K562 (cell line): ENCODE data around the gene DGCR8. TPM values are rescaled to one million over a fixed set of nuclear protein-coding genes. Genes with fewer than 3 reads are reported as not detected.

Experiments used
- CTCFL ChIP-seq: IDR thresholded peaks from 2 replicates; pipeline ENCODE4 v1.6.1; 2011; ENCODE audit warnings: borderline replicate concordance, low read depth, mild to moderate bottlenecking, moderate library complexity, low read length; ENCODE audit not compliant: insufficient read depth, poor library complexity, severe bottlenecking
- EHMT2 ChIP-seq: fragments of 450-650 bp; IDR thresholded peaks from 2 replicates; pipeline ENCODE4 v1.6.1; 2018; ENCODE audit warnings: antibody characterized with exemption
- FOXA1 ChIP-seq: fragments of 450-650 bp; IDR thresholded peaks from 2 replicates; pipeline ENCODE4 v1.6.1; 2016; ENCODE audit warnings: mild to moderate bottlenecking, borderline replicate concordance
- FOXJ2 ChIP-seq: fragments of 200-800 bp; sonication (Bioruptor generic); IDR thresholded peaks from 2 replicates; pipeline ENCODE4 v1.6.1; 2016; ENCODE audit warnings: missing genetic modification characterization, missing compliant biosample characterization
- MAX ChIP-seq: sonication (generic); formaldehyde crosslinking; IDR thresholded peaks from 2 replicates; pipeline ENCODE4 v1.9.0; 2022; ENCODE audit warnings: mild to moderate bottlenecking, missing genetic modification reagents
- MCM3 ChIP-seq: fragments of 450-650 bp; IDR thresholded peaks from 2 replicates; pipeline ENCODE4 v1.6.1; 2016
- MECOM ChIP-seq: fragments of 250-450 bp; sonication (Bioruptor Pico); IDR thresholded peaks from 2 replicates; pipeline ENCODE4 v1.8.0; 2022; ENCODE audit warnings: inconsistent platforms
- NFIX ChIP-seq: fragments of 250-450 bp; sonication (Bioruptor Pico); IDR thresholded peaks from 2 replicates; pipeline ENCODE4 v1.4.0; 2020; ENCODE audit warnings: low read depth, mild to moderate bottlenecking, moderate library complexity
- RB1 ChIP-seq: fragments of 450-650 bp; IDR thresholded peaks from 2 replicates; pipeline ENCODE4 v1.6.1; 2017; ENCODE audit warnings: low read depth, mild to moderate bottlenecking
- RUNX1 ChIP-seq: sonication (generic); IDR thresholded peaks from 2 replicates; pipeline ENCODE4 v1.6.1; 2016; ENCODE audit warnings: antibody characterized with exemption, low read depth
- SMAD1 ChIP-seq: fragments of 150-350 bp; IDR thresholded peaks from 2 replicates; pipeline ENCODE4 v1.6.1; 2014; ENCODE audit warnings: low read length, low read depth; ENCODE audit not compliant: partially characterized antibody
- SNRNP70 ChIP-seq: fragments of 200-400 bp; formaldehyde crosslinking; optimal IDR thresholded peaks from 2 replicates; pipeline ENCODE3; 2017; ENCODE audit warnings: low read depth, low read length
- ZNF239 ChIP-seq: fragments of 250-450 bp; sonication (Bioruptor Pico); IDR thresholded peaks from 2 replicates; pipeline ENCODE4 v1.4.0; 2020; ENCODE audit warnings: mild to moderate bottlenecking
- ZNF431 ChIP-seq: sonication (generic); formaldehyde crosslinking; IDR thresholded peaks from 2 replicates; pipeline ENCODE4 v1.8.0; 2022; ENCODE audit warnings: mild to moderate bottlenecking, missing genetic modification reagents
- polyA plus RNA-seq, 8 experiments: library from polyadenylated mRNA; depleted of rRNA in 4 of 8; stranded (reverse) in 5 of 8; unstranded in 3 of 8; fragments of >200 nt; fragmentation: Nextera tagmentation in 2 of 8; fragmentation: Illumina TruSeq in 1 of 8; extraction: Ambion mirVana in 2 of 8; extraction: Trizol in 1 of 8; gene quantifications; 2 replicates each; pipeline versions ENCODE4 v1.2.1 to v1.2.3, GENCODE V29; 2011 to 2014; ENCODE audit warnings: inconsistent platforms in 1 of 8, missing spikeins in 1 of 8
- total RNA-seq, 7 experiments: library from RNA; depleted of rRNA in 6 of 7; stranded (reverse); fragments of >200 nt in 6 of 7; fragmentation: Illumina TruSeq in 2 of 7; extraction: Trizol in 2 of 7; gene quantifications; 2 replicates each; pipeline versions ENCODE4 v1.2.1 to v1.2.3, GENCODE V29; 2011 to 2021; ENCODE audit warnings: low replicate concordance in 1 of 7
- TF ChIP-seq, protein P1 (sequence below): sonication (generic); formaldehyde crosslinking; IDR thresholded peaks from 2 replicates; pipeline ENCODE4 v1.8.0; 2022; ENCODE audit warnings: mild to moderate bottlenecking, missing genetic modification reagents
- TF ChIP-seq, protein P2 (sequence below), 2 experiments: fragments of 450-650 bp; IDR thresholded peaks; 2 replicates each; pipeline ENCODE4 v1.6.1; 2016; ENCODE audit warnings: mild to moderate bottlenecking in 2 of 2, borderline replicate concordance in 1 of 2, low read depth in 1 of 2, moderate library complexity in 1 of 2

DGCR8 gene
- total and polyA plus RNA-seq, 9 of the 15 experiments (the other 6 are each of a cell fraction or from before 2014, with no cell fraction given), result 5.9 to 144 (median 80.1) TPM

DNA sequence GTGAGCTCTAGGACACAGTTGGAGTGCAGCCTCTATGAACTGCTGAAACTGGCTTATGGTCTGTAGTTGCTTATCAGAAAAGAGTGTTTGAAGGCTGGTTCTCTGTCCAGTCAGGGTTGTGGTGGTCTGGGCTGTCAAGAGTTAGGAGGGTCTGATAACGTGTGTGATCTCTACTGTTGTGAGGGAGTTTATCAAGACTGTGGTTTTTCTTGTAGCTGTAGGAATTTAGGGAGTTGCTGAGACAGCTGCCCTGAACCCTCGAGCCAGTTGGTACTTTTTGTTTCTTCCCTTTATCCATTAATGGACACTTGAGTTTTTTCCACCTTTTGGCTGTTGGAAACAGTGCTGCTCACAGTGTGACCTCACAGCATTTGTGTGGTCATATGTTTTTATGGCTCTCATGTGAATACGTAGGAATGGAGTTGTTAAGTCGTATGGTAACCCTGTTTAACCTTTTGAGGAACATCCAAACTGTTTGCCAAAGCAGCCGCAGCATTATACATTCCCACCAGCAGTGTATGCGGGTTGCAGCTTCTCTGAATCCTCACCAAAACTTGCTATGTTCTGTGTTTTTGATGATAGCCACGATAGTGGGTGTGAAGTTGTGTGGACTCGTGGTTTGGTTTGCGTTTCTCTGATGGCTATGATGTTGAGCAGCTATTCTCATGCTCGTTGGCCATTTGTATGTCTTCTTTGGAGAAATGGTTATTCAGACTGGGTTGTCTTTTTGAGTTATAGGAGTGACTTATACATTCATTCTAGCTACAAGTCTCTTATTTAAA, 20.9 kb upstream of the DGCR8 start (continued):
- TF ChIP-seq MAX (CRISPR knock-in tag), result no peak
- no peak for TF ChIP-seq SMAD1
- TF ChIP-seq ZNF239 (CRISPR knock-in tag), result peak; percentile 70
- TF ChIP-seq, protein P1, sequence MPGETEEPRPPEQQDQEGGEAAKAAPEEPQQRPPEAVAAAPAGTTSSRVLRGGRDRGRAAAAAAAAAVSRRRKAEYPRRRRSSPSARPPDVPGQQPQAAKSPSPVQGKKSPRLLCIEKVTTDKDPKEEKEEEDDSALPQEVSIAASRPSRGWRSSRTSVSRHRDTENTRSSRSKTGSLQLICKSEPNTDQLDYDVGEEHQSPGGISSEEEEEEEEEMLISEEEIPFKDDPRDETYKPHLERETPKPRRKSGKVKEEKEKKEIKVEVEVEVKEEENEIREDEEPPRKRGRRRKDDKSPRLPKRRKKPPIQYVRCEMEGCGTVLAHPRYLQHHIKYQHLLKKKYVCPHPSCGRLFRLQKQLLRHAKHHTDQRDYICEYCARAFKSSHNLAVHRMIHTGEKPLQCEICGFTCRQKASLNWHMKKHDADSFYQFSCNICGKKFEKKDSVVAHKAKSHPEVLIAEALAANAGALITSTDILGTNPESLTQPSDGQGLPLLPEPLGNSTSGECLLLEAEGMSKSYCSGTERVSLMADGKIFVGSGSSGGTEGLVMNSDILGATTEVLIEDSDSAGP (CRISPR knock-in tag), result no peak
- TF ChIP-seq, protein P2, sequence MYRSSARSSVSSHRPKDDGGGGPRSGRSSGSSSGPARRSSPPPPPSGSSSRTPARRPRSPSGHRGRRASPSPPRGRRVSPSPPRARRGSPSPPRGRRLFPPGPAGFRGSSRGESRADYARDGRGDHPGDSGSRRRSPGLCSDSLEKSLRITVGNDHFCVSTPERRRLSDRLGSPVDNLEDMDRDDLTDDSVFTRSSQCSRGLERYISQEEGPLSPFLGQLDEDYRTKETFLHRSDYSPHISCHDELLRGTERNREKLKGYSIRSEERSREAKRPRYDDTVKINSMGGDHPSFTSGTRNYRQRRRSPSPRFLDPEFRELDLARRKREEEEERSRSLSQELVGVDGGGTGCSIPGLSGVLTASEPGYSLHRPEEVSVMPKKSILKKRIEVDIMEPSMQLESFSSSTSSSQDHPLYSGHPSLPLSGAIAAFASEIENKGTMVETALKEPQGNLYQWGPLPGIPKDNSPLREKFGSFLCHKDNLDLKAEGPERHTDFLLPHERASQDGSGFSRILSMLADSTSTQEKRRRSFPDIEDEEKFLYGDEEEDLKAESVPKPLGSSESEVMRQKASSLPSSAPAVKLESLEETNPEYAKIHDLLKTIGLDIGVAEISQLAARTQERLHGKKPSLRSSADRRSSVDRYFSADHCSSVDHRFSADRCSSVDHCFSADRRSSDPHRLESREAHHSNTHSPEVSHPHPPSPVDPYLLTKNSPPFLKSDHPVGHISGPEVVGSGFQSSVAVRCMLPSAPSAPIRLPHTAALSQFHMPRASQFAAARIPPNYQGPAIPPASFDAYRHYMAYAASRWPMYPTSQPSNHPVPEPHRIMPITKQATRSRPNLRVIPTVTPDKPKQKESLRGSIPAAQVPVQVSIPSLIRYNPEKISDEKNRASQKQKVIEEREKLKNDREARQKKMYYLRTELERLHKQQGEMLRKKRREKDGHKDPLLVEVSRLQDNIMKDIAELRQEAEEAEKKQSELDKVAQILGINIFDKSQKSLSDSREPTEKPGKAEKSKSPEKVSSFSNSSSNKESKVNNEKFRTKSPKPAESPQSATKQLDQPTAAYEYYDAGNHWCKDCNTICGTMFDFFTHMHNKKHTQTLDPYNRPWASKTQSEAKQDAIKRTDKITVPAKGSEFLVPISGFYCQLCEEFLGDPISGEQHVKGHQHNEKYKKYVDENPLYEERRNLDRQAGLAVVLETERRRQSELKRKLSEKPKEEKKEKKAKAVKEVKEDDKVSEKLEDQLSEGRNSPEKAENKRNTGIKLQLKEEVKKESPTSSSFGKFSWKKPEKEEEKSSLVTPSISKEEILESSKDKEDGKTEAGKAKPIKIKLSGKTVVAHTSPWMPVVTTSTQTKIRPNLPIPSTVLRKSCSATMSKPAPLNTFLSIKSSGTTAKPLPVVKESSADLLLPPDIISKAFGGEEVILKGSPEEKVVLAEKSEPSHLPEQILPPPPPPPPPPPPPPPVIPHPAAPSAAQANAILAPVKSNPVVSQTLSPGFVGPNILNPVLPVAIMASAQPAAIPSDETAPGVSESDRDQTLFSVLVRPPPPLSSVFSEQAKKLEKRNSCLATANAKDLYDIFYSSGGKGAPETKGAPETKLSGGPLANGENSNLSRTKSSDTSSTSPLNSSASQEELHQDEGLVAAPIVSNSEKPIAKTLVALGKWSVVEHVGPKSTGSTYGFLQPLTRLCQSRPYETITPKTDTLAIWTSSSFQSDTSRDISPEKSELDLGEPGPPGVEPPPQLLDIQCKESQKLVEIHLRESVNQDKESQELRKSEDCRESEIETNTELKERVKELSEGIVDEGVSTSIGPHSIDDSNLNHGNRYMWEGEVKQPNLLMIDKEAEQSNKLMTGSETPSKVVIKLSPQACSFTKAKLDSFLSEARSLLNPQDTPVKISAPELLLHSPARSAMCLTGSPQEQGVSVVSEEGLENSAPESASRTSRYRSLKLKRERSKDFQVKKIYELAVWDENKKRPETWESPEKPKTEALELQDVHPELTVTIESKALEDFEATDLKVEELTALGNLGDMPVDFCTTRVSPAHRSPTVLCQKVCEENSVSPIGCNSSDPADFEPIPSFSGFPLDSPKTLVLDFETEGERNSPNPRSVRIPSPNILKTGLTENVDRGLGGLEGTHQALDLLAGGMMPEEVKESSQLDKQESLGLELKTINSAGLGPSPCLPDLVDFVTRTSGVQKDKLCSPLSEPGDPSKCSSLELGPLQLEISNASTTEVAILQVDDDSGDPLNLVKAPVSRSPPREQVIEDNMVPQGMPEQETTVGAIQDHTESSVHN (IDR thresholded peaks at IDR 0.05; ENCODE audit: borderline replicate concordance in 1 of 2, low read depth in 1 of 2), result no peak; a peak in 1 of 4 replicates
- TF ChIP-seq SNRNP70, result no peak
- no peak; the same call in 1 of the 2 replicates for TF ChIP-seq MECOM (CRISPR knock-in tag)
- TF ChIP-seq RUNX1, result peak; percentile 24; the same call in 1 of the 2 replicates
- no peak for TF ChIP-seq MCM3
- no peak for TF ChIP-seq RB1
- no peak for TF ChIP-seq FOXA1
- no peak for TF ChIP-seq CTCFL
- no peak for TF ChIP-seq FOXJ2
- peak; percentile 84 for TF ChIP-seq EHMT2
- no peak for TF ChIP-seq NFIX (CRISPR knock-in tag)
- TF ChIP-seq ZNF431 (CRISPR knock-in tag), result no peak
